GM21367 (cell line): ENCODE data around the gene RNU4-1.
"Not testable (repeated sequence)": the region's sequence is repeated elsewhere in the genome, so short reads cannot be mapped to it uniquely, and the experiment has no call there.

Experiments
- ATAC-seq: cut with Tn5 transposase; IDR thresholded peaks from one replicate; pipeline ENCODE4 v1.9.1; 2021; ENCODE audit not compliant: unreplicated experiment

Gene RNU4-1

DNA sequence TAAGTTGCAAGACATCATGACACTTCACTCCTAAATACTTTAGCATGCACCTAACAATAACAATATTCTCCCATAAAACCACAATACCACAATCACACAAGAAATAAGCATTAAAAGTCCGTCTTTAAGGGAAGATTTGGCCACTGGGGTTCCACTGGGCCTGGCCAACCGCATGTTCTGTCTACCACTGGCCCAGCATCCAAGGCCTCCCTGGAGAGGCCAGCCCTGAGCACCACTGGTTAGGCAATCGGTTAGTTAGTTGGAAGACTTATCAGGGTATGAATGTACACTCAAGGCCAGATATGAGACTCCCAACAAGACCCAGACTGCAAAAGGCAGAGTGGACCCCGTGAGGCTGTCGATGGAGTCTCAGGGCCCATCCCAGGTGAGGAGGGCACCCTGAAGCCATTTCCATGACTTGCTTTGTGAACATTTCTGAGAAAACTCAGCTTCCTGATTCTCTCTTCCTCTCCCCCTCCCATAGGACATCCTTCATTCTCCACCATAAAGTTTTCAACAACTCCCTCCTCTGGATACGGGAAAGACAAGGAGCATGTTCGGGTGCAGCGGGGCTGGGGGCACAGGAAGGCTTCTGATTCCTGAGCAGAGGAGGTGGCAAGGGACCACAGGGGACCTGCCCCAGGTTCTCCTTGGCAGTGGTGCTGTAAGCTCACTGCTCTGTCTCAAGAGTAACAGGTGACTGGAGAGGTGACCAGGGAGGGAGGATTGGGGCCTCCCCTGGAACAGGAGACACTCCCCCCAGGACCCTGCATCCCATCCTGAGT, 33.4 kb downstream of the RNU4-1 start:
- no peak for ATAC-seq

DNA sequence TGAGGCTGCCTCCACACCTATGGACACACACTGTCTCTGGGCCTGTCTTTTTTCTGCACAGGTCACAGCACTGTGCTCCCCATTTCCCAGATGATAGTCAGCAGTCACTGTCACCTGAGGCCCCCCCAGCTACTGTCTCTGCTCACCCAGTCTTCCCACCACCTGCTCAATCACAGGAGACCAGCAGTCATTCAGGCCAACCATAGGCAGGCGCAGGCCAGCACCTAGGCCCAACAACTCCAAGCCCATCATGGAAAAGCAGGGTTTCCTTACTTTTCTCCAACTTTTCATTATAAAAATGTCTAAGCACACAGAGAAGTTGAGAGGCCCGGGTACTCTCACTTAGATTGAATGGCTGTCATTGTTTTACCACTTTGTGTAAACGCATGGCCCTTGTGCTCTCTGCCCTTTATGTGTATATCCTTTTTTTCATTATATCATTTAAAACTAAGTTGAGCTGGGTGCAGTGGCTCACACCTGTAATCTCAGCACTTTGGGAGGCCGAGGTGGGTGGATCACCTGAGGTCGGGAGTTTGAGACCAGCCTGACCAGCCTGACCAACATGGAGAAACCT, 34.6 kb downstream of the RNU4-1 start:
- no peak for ATAC-seq

DNA sequence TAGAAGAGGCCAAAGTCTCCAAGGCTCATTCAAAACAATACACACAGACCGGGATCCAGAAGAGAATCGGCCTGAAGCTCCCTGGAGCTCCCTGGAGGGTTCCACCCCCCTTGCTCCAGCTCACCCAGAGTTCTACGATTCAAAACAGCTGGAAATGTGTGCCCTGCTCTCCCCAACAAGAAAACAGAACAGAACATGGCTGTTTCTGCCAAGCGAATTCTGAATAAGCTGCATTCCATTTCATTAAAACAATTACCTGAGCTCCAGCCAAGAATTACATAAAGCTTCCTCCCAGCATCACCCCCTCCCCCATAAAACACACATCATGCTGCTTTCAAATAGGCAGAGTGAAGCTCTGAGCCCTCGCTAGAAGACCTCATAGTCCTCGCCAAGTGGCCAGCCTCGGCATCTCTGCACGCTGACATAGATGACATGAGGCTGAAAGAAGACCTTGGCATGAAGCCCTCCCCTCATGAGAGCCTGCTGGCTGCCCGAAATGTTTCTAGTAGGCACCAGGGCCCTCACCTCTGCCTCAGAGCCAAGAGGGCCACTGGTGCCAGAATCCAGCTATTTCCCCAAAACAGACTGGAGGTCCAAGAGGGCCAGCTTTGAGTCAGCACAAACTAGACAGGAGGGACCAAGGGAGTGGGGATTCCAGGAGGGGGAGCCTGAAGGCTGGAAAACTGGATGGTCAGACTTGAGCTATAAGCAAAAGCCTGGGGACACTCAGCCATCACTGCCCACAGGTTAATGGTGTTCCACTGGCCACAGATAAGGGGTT, 35.8 kb downstream of the RNU4-1 start:
- ATAC-seq = no peak

DNA sequence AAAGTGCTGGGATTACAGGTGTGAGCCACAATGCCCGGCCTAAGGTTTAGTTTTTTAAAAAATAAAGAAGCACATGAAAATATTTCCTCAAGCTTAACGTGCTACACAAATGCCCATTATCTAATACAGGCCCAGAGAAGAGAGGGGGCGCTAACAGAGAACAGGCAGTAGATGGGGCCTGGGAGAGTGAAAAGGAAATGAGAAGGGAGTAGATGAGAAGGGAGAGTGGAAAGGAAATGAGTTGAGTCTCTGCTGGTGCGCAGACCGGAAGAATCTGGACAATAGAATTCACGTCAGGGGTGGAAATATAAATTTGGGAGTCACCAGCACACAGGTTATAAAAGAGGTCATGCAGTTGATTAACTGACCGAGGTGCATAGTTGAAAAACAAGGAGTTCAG, 38.2 kb downstream of the RNU4-1 start:
- no peak for ATAC-seq

DNA sequence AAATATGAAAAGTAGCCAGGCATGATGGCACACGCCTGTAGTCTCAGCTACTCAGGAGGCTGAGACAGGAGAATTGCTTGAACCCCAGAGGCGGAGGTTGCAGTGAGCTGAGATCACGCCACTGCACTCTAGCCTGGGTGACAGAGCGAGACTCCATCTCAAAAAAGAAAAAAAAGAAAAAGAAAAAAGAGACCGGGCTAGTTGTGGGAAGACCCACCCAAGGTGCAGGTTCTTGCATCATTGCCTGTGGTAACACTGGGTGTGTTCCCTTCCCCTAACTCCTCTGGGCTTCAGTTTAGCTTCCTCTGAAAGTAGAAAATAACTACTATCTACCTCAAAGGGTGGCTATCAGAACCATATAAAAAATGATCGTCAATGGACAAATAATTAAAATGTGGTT, 39.7 kb downstream of the RNU4-1 start:
- ATAC-seq = not testable (repeated sequence)

DNA sequence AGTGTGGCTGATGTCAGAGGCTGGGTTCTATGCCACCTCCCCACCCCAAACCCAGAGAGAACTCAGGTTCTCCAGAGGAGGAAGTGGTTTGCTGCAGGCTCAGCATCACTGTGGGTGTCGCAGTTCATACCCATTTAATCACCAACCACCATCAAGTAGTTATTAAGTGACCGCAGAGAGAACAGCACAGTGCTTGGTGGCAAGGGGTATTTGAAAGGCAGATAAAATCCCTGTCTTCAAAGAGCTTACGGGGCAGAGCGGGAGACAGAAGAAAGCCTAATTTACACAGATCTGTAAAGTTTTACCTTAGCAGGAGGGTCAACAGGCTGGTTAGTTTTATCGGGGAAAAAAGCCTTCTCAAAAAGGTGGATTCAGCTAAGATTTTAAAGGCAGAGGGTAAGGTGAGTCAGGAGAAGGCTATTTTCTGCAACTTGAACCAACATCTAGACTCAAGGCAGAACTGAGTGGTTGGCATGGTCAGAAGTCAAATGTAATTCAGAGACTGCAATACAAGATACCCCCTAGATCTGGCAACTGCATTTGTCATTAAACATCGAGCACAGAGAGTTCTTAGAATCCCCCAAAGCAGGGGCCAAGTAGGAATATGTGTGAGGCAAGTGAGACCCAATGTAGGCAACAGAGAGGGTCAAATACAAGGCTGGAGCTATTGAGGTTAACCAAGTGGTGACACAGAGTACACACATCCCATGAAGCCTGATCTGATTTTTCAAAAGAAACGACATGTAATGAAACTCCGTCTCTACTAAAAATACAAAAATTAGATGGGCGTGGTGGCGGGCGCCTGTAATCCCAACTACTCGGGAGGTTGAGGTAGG, 40.7 kb downstream of the RNU4-1 start:
- ATAC-seq = no peak

DNA sequence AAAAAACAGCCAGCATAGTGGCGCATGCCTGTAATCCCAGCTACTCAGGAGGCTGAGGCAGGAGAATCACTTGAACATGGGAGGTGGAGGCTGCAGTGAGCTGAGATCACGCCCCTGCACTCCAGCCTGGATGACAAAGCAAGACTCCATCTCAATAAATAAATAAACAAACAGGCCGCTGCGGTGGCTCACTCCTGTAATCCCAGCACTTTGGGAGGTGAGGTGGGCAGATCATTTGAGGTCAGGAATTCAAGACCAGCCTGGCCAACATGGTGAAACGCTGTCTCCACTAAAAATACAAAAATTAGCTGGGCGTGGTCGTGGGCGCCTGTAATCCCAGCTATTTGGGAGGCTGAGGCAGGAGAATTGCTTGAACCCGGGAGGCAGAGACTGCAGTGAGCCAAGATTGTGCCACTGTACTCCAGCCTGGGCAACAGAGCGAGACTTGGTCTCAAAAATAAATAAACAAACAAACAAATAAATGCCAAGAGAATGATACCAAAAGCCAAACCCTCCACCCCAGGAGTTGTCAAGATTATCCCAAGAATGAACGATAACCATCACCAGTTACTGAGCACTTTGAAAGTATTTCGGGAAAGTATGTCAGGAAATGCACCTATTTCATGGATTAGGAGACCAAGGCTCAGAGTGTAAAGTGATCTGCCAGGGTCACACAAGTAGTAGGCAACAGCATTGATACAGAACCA, 41.5 kb downstream of the RNU4-1 start:
- ATAC-seq = not testable (repeated sequence)

DNA sequence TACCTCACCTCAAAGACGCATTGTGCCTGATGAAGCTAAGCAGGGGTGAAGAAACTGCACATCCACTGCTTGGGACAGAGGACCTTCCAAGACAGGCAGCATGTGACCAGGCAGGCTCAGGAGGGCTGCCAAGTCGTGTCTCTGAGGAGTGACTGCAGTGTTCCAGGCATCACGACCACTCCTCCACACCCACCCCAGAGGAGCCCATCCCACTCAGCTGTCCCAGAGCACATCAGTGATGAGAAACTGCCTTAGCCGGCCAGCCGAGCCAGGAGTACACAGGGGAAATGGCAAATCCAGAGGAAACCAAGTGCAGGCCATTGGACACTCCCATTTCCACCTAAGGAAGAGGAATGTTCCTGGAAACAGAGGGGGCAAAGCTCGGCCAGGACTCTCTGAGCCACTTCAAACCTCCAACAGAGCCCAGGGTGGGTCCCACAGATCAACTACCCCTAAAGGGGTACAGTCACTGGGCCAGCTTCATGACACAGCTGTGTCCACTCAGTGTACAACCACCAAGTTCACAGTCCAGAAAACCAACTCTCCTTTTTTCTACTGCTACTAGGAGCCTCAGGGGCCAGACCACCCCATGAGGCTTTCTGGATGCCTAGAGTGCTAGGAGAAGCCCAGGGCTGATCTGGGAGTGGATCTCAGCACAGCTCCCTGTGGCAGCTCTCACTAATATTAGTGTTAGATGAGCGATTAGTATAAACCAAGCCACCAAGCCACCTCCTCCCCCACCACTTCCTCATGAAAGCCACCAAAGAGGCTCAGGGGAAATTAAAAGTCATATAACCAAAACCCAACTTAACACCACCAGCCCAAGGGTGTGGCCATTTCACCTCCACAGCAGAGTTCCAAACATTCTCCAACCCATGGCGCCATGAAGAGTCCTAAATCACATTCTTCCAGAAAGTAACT, 42.9 kb downstream of the RNU4-1 start:
- no peak for ATAC-seq

DNA sequence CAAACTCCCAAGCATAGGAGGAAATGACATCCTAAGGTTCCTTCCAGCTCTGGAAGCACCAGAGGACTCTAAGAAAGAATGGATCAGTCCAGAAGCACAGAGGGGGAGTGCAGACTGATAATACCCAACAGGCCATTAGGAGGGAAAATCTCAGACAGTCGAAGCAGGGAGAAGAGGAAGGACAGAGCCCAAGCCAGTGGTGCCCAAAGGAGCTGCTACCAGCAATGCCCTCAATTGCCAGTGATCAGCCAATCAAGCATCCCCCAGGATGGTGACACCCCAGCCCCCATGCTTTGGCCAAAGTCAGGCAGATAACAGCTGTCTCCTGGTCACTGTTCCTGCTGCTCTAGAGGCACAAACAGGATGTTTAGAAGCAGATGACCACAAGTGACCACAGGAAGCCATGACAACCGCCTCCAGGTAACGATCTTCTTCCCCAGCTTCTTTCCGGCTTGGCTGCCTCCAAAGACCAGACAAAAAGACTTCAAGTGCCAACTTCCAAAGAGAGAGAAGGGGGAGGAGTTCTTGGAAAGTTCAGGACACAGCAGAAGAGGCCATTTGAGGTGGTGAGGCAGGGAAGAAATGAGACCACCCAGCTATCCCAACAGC, 43.7 kb downstream of the RNU4-1 start:
- ATAC-seq = no peak

DNA sequence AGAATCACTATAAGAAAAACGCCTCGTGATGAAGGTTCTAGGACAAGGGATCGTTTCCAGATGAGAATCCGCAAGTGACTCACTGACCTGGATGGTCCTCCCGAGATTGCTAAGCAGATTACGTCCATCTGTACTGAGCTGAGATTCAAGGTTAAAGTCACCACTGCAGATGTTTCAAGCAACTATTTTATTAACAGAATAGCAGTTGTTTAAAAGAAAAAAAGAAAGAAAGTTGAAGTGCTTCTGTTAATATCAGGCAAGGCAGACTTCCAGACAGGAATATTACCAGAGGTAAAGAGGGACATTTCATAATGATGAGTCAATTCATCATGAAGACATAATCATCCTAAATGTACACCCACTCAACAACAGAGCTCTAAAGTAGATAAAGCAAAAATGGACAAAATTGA, 45.4 kb downstream of the RNU4-1 start:
- no peak for ATAC-seq

DNA sequence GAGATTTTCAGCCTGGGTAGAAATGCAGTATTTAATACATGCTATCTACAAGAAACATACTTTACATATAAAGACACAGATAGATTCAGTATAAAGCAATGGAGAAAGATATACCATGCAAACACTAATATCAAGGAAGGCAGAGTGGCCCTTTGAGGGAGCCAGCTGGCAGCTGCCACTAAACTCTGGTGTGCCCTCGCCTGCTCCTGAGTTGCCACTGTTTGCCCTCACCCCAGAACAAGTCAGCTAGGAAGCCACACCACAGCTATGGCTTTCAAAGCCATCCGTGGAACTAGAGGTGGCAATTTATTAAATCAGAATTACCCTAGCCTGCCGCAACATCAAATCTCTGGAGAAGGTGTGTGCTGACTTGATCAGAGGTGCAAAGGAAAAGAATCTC, 45.9 kb downstream of the RNU4-1 start:
- no peak for ATAC-seq

DNA sequence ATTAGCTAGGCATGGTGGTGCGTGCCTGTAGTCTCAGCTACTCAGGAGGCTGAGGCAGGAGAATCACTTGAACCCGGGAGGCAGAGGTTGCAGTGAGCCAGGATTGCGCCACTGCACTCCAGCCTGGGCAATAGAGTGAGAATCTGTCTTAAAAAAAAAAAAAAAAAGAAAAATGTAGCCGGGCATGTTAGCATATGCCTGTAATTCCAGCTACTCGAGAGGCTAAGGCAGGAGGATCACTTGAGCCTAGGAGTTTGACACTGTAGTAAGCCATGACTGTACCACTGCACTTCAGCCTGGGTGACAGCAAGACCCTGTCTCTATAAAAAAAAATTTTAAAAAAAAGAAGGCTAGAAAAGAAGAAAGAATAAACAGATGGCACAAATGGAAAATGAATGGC, 46.3 kb downstream of the RNU4-1 start:
- not testable (repeated sequence) for ATAC-seq
